Lung (tissue), 12 donors: ENCODE data around the gene ACTN4. TPM values are rescaled to one million over a fixed set of nuclear protein-coding genes. Genes with fewer than 3 reads are reported as not detected.

Experiments
- ATAC-seq: fragments of 200-7000 bp; cut with Tn5 transposase; one replicate; pipeline ENCODE4 v1.9.1; 2020; ENCODE audit warnings: moderate number of reproducible peaks; ENCODE audit not compliant: insufficient read depth, low FRiP score
- DNase-seq, 3 donors: peaks; one replicate each; pipeline ENCODE4 v3.0.0-alpha.2; 2013 to 2017
- H3K27ac ChIP-seq, 2 donors: one replicate each; pipeline ENCODE4 v1.5.1; 2013; ENCODE audit warnings: mild to moderate bottlenecking in 2 of 2, moderate library complexity in 2 of 2, control low read depth in 1 of 2, inconsistent platforms in 1 of 2, low read depth in 1 of 2, low read length in 1 of 2
- H3K27me3 ChIP-seq, 3 donors: one replicate each; pipeline ENCODE4 v1.5.1; 2013; ENCODE audit warnings: low read length in 2 of 3; ENCODE audit not compliant: control insufficient read depth in 3 of 3, insufficient read depth in 3 of 3
- H3K36me3 ChIP-seq, 4 donors: one replicate each; pipeline ENCODE4 v1.5.1; 2013; ENCODE audit warnings: low read length in 4 of 4, mild to moderate bottlenecking in 1 of 4, moderate library complexity in 1 of 4; ENCODE audit not compliant: control insufficient read depth in 4 of 4, insufficient read depth in 4 of 4
- H3K4me1 ChIP-seq, 5 donors: one replicate each; pipeline ENCODE4 v1.5.1; 2013; ENCODE audit warnings: low read length in 5 of 5, mild to moderate bottlenecking in 2 of 5, moderate library complexity in 1 of 5; ENCODE audit not compliant: control insufficient read depth in 5 of 5, insufficient read depth in 5 of 5
- H3K4me3 ChIP-seq: one replicate; pipeline ENCODE4 v1.5.1; 2013; ENCODE audit warnings: mild to moderate bottlenecking, control low read depth, moderate library complexity
- H3K9ac ChIP-seq, 2 donors: one replicate each; pipeline ENCODE4 v1.5.1; 2013; ENCODE audit warnings: low read length in 2 of 2, control low read depth in 1 of 2; ENCODE audit not compliant: insufficient read depth in 1 of 2
- H3K9me3 ChIP-seq, 4 donors: one replicate each; pipeline ENCODE4 v1.5.1; 2013; ENCODE audit warnings: low read length in 3 of 4, mild to moderate bottlenecking in 1 of 4, moderate library complexity in 1 of 4; ENCODE audit not compliant: control insufficient read depth in 4 of 4, insufficient read depth in 3 of 4
- WGBS, 2 donors: extraction: QIAGEN DNeasy Blood & Tissue Kit; methylation state at CpG; one replicate each; pipeline ENCODE4 v1.1.7; 2013; 5-methylcytosine and 5-hydroxymethylcytosine counted together
- polyA plus RNA-seq, 2 donors: library from polyadenylated mRNA; stranded (reverse); fragments of 200-250 nt; gene quantifications; one replicate each; pipeline ENCODE4 v1.2.1, GENCODE V29; 2013
- total RNA-seq, 2 donors: library from RNA; depleted of rRNA in 1 of 2; stranded (reverse); fragments of >200 nt in 1 of 2; gene quantifications; one replicate each; pipeline ENCODE4 v1.2.1, GENCODE V29; 2014 to 2021
- TF ChIP-seq, protein P1 (sequence below): IDR thresholded peaks from 2 replicates; pipeline ENCODE4 v1.5.1; 2012; ENCODE audit warnings: mild to moderate bottlenecking; ENCODE audit errors: control extremely low read depth, extremely low read depth
- donor health status: control.
- donor health status: control.
- donor health status: Bipolar disorder and iron deficiency.
- donor health status: healthy.
- donor health status: DM: yes; HTN: yes; CAD: no.

Gene ACTN4
- total and polyA plus RNA-seq, 4 donors = 229 to 552 (median 367) TPM

DNA sequence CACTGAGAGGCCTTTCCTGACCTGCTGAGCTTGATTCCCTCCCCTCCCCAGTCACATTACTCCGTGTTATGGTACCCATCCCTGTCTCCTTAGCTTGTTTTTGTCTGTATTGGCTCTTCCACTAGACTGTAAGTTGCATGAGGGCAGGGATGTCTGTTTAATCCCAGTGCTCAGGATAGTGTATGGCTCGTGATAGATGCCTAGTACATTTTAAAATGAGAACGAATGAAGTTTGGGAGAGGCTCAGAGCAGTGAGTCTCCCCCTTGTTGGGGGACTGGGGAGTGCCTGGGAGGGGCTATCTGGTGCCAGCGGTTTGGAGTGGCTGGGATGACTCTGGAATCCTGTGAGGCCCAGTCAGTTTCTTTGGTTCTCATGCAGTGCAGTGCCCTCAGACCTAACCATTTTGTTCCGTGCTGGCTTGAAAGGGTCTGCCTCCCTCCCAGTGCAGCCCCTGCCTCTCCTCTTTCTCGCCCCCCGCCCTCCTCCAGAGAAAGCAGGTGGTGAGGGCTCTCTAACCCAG is 35.5 kb downstream of the ACTN4 start:
- H3K27ac ChIP-seq = peak overlapping the region; percentile 95 to 98
- H3K27me3 ChIP-seq = no peaks in the 10 kb centered on the region
- ATAC-seq (no peak), DNase-seq (no peak)
- no peak overlapping the region for H3K4me3 ChIP-seq
- WGBS, 2 donors = 79 to 89% methylated on average over 7 of the region's 7 CpGs
- H3K9me3 ChIP-seq = no peaks in the 10 kb centered on the region
- TF ChIP-seq, protein P1, sequence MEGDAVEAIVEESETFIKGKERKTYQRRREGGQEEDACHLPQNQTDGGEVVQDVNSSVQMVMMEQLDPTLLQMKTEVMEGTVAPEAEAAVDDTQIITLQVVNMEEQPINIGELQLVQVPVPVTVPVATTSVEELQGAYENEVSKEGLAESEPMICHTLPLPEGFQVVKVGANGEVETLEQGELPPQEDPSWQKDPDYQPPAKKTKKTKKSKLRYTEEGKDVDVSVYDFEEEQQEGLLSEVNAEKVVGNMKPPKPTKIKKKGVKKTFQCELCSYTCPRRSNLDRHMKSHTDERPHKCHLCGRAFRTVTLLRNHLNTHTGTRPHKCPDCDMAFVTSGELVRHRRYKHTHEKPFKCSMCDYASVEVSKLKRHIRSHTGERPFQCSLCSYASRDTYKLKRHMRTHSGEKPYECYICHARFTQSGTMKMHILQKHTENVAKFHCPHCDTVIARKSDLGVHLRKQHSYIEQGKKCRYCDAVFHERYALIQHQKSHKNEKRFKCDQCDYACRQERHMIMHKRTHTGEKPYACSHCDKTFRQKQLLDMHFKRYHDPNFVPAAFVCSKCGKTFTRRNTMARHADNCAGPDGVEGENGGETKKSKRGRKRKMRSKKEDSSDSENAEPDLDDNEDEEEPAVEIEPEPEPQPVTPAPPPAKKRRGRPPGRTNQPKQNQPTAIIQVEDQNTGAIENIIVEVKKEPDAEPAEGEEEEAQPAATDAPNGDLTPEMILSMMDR = no peak
- no peak overlapping the region for H3K9ac ChIP-seq
- peaks cover 0 to 14% (median 2%) of the 10 kb centered on the region in 4 donors for H3K36me3 ChIP-seq
- H3K4me1 ChIP-seq = peaks cover 5 to 60% (median 22%) of the 10 kb centered on the region in 5 donors

DNA sequence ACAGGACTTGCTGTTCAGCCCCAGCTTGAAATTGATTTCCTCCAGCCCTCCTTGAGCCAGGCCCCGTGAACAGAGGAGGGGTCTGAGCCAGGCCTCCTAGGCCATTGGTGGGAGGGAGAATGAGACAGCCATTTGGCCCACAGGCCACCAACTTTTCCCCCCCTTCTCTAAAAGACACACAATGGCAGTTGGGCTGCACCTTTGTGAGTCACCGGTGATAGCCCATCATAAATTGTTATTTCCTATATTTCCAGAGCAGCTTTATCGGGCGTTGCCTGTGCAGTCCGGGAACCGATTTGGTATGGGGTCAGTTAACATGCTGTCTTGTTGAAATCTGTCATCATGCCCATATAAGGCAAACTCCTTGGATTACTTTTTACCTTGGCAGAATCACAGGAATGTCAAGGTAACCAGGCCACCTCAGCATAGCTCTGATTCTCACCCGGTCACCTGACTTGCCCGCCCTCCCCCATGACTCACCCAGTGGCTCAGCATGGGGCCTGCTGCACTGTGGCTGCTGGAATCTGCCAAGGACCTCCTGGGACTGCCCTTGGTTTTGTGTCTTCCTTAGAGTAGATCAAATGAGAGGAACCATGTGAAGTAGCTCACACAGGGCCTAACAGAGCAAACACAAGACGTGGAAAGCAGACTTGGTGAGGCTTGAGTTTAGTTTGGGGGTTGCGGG is 36.1 kb downstream of the ACTN4 start:
- peak overlapping the region; percentile 4 to 53 for H3K9ac ChIP-seq
- H3K4me1 ChIP-seq = peaks cover 4 to 58% (median 22%) of the 10 kb centered on the region in 5 donors
- 26 to 27% methylated on average over 10 of the region's 10 CpGs for WGBS, 2 donors
- DNase-seq (peak; percentile 72 to 87 (median 74)), ATAC-seq (peak; percentile 74)
- TF ChIP-seq, protein P1 = no peak
- peak overlapping the region; percentile 95 to 98 for H3K27ac ChIP-seq
- peaks cover 0 to 10% (median 2%) of the 10 kb centered on the region in 4 donors for H3K36me3 ChIP-seq
- no peaks in the 10 kb centered on the region for H3K27me3 ChIP-seq
- H3K4me3 ChIP-seq = no peak overlapping the region
- no peaks in the 10 kb centered on the region for H3K9me3 ChIP-seq

DNA sequence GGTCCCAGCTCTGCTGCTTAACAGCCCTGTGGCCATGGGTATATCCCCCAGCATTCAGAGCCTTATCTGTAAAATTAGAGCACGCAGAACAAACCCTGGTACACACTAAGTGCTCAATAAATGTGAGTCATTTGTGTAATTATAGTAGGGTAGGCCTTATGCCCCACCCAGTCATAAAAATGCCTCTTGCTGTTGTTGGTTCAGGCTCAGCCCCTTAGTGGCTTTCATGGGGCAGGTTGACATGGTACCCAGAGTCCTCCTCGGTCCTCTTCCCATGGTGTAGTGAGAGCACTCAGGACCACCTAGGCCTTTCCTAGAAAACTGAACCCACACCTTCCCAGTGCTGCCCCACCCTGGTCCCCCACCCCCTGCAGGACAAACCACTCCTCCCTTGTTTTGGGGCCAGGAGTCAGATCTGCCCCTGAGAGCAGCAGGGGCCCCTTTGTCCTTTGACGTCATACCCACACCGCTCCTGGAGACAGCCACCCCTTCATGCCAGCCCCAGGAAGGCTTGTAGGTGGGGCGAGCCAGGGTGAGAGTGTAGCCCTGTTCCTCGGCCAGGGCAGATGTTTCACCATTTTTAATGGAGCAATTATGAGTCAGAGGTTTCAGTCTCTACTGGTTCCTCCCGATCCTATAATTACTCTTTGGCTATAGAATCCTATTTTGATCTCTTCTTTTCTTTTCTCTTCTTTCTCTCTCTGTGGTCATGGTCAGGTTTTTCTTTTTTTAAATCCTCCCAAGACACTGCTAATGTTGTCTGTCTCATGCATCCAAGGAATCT is 36.8 kb downstream of the ACTN4 start:
- peak in 1 of 3 donors; percentile 49 for DNase-seq
- Histone ChIP-seq H3K4me3 (no peak overlapping the region), H3K9ac (peak overlapping the region; percentile 4 to 53), H3K27me3 (no peaks in the 10 kb centered on the region), H3K9me3 (no peaks in the 10 kb centered on the region), H3K36me3 (peaks cover 0 to 4% (median under 1%) of the 10 kb centered on the region in 4 donors), H3K27ac (peak overlapping the region; percentile 95 to 98), H3K4me1 (peaks cover 3 to 50% (median 22%) of the 10 kb centered on the region in 5 donors)
- TF ChIP-seq, protein P1 = no peak
- WGBS, 2 donors = 30 to 34% methylated on average over 7 of the region's 7 CpGs
- ATAC-seq = peak; percentile 17
